HEK293 (cell line): Measurements from ENCODE around the gene TDRD3.

Source experiments
- BCL6B ChIP-seq: fragments of 450-650 bp; formaldehyde crosslinking; IDR thresholded peaks from 2 replicates; pipeline ENCODE4 v1.5.1; 2017; ENCODE audit warnings: missing biosample characterization, missing genetic modification characterization
- CTCF ChIP-seq: fragments of 450-650 bp; formaldehyde crosslinking; IDR thresholded peaks from 2 replicates; pipeline ENCODE4 v1.5.1; 2016; ENCODE audit warnings: missing biosample characterization, missing genetic modification characterization
- YY1 ChIP-seq: fragments of 450-650 bp; formaldehyde crosslinking; IDR thresholded peaks from 2 replicates; pipeline ENCODE4 v1.5.1; 2018; ENCODE audit warnings: missing biosample characterization, missing genetic modification characterization
- ZBTB21 ChIP-seq: fragments of 450-650 bp; formaldehyde crosslinking; IDR thresholded peaks from 2 replicates; pipeline ENCODE4 v1.5.1; 2017; ENCODE audit warnings: missing biosample characterization, missing genetic modification characterization
- ZNF214 ChIP-seq: fragments of 450-650 bp; formaldehyde crosslinking; IDR thresholded peaks from 2 replicates; pipeline ENCODE4 v1.5.1; 2017; ENCODE audit warnings: missing biosample characterization, mild to moderate bottlenecking, missing genetic modification characterization, borderline replicate concordance
- ZNF274 ChIP-seq, 2 experiments: fragments of 200-500 bp in 1 of 2; fragments of 450-650 bp in 1 of 2; sonication (Bioruptor generic) in 1 of 2; formaldehyde crosslinking in 1 of 2; IDR thresholded peaks; 2 replicates each; pipeline versions ENCODE4 v1.5.1 to v1.6.1; 2014 to 2016; ENCODE audit warnings: borderline replicate concordance in 1 of 2, inconsistent platforms in 1 of 2, low read length in 1 of 2, missing biosample characterization in 1 of 2, missing genetic modification characterization in 1 of 2
- ZNF311 ChIP-seq: fragments of 450-650 bp; formaldehyde crosslinking; IDR thresholded peaks from 2 replicates; pipeline ENCODE4 v1.5.1; 2017; ENCODE audit warnings: missing biosample characterization, missing genetic modification characterization, borderline replicate concordance
- ZNF558 ChIP-seq: fragments of 450-650 bp; formaldehyde crosslinking; IDR thresholded peaks from 2 replicates; pipeline ENCODE4 v1.5.1; 2016; ENCODE audit warnings: missing biosample characterization, missing genetic modification characterization
- TF ChIP-seq, protein P1 (sequence below): fragments of 450-650 bp; formaldehyde crosslinking; IDR thresholded peaks from 2 replicates; pipeline ENCODE4 v1.5.1; 2016; ENCODE audit warnings: missing biosample characterization, missing genetic modification characterization
- TF ChIP-seq, protein P2 (sequence below): fragments of 450-650 bp; formaldehyde crosslinking; IDR thresholded peaks from 2 replicates; pipeline ENCODE4 v1.5.1; 2016; ENCODE audit warnings: missing biosample characterization, missing genetic modification characterization

DNA sequence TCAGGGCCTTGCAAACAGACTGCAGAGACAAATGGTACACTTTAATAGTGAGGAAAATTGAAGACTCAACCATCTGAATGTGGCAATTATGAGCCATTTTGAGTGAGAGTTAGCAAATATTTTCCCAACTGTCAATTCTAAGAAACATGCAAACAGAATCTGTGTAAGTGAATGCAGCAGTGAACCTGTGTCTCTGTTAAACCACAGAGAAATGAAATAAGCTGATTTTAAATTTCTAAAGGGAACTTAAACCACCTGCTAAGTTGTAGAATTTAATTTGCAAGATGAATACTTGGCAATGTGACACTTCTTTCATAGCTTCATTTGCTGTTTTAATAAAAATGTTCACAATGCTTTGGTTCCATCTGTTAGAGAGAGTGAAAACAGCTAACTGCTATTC is 42.0 kb upstream of the TDRD3 start:
- TF ChIP-seq CTCF (tag by site-specific recombination) (no peak), YY1 (tag by site-specific recombination) (no peak), ZBTB21 (tag by site-specific recombination) (no peak), ZNF311 (tag by site-specific recombination) (no peak), BCL6B (tag by site-specific recombination) (no peak), ZNF214 (no peak), ZNF558 (tag by site-specific recombination) (no peak), ZNF274 (IDR thresholded peaks at IDR 0.05; ENCODE audit: low read length) (no peak), ZNF274 (tag by site-specific recombination; IDR thresholded peaks at IDR 0.05; ENCODE audit: borderline replicate concordance) (no peak)
- TF ChIP-seq, protein P1, sequence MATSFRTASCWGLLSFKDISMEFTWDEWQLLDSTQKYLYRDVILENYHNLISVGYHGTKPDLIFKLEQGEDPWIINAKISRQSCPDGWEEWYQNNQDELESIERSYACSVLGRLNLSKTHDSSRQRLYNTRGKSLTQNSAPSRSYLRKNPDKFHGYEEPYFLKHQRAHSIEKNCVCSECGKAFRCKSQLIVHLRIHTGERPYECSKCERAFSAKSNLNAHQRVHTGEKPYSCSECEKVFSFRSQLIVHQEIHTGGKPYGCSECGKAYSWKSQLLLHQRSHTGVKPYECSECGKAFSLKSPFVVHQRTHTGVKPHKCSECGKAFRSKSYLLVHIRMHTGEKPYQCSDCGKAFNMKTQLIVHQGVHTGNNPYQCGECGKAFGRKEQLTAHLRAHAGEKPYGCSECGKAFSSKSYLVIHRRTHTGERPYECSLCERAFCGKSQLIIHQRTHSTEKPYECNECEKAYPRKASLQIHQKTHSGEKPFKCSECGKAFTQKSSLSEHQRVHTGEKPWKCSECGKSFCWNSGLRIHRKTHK (tag by site-specific recombination), result no peak
- TF ChIP-seq, protein P2, sequence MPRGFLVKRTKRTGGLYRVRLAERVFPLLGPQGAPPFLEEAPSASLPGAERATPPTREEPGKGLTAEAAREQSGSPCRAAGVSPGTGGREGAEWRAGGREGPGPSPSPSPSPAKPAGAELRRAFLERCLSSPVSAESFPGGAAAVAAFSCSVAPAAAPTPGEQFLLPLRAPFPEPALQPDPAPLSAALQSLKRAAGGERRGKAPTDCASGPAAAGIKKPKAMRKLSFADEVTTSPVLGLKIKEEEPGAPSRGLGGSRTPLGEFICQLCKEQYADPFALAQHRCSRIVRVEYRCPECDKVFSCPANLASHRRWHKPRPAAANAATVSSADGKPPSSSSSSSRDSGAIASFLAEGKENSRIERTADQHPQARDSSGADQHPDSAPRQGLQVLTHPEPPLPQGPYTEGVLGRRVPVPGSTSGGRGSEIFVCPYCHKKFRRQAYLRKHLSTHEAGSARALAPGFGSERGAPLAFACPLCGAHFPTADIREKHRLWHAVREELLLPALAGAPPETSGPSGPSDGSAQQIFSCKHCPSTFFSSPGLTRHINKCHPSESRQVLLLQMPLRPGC (tag by site-specific recombination), result no peak
